ENCODE measurements around the gene ARFRP1. TPM values are rescaled to one million over a fixed set of nuclear protein-coding genes. Genes with fewer than 3 reads are reported as not detected.

ARFRP1 gene
- total RNA-seq, 1 experiment from 2014 or later = 42.7 TPM

DNA sequence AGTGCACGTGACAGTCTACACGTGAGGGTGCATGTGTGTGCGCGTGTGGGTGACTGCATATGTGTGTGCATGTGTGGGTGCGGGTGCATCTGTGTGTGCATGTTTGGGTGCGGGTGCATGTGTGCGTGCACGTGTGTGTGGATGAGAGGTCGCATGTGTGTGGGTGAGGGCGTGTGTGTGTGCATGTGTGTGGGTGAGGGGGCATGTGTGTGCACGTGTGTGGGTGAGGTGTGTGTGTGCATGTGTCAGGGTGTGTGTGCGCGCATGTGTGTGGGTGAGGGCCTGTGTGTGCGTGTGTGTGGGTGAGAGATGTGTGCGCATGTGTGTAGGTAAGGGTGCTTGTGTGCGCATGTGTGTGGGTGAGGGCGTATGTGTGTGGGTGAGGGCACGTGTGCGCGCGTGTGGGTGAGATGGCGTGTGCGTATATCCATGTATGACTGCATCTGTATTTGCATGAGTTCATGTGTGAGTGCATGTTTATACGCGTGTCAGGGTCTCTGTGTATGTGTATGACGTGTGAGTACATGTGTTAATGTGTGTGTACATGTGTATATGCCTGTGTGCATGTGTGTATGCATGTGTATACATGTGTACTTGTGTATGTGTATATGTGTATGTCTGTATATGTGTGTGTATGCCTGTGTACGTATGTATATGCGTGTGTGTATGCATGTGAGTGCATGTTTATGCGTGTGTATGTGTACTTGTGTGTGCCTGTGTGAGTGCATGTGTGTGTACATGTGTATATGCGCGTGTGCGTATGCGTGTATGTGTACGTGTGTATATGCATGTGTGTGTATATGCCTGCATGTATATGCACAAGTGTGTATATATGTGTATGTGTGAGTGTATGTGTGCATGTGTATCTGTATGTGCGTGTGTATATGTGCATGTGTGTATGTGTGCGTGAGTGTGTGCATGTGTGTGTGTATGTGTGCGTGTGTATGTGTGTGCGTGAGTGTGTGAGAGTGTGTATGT lies 24.6 kb upstream of the ARFRP1 start:
- H3K27ac Mint-ChIP-seq = no peak overlapping the region
- 100% methylated on average over 3 of the region's 38 CpGs for WGBS (ENCODE audit: extremely low coverage, insufficient read length, low lambda C conversion rate)

More for the DNA sequence above, 24.6 kb upstream of the ARFRP1 start:
- H3K27me3 ChIP-seq (ENCODE audit: insufficient read depth, low read length) = no peaks in the 10 kb centered on the region
- H2BK20ac ChIP-seq (ENCODE audit: low read depth, low read length, poor library complexity, severe bottlenecking) = no peak overlapping the region
- H2BK5ac ChIP-seq (ENCODE audit: insufficient read length, low read length) = no peak overlapping the region
- H3K23me2 ChIP-seq (ENCODE audit: insufficient read length, low read depth, low read length, poor library complexity, severe bottlenecking) = no peaks in the 10 kb centered on the region
- Mint-ChIP-seq H3K27me3 (ENCODE audit: low read depth) (no peaks in the 10 kb centered on the region; the same call in 1 of the 2 replicates), H3K36me3 (ENCODE audit: insufficient read depth in 1 of 3, low read depth in 3 of 3) (peaks cover 11 to 37% (median 14%) of the 10 kb centered on the region in 3 experiments; a peak in 6 of 7 replicates), H3K4me3 (no peak overlapping the region), H3K9me3 (no peaks in the 10 kb centered on the region), H3K4me1 (no peaks in the 10 kb centered on the region)
- H4K91ac ChIP-seq (ENCODE audit: insufficient read length, low read depth, low read length) = no peak overlapping the region
- H2BK12ac ChIP-seq (ENCODE audit: insufficient read length, low read depth, low read length) = no peak overlapping the region
- no peak overlapping the region for H3K18ac ChIP-seq (ENCODE audit: insufficient read length, low read depth, low read length)
- TF ChIP-seq, protein P1, sequence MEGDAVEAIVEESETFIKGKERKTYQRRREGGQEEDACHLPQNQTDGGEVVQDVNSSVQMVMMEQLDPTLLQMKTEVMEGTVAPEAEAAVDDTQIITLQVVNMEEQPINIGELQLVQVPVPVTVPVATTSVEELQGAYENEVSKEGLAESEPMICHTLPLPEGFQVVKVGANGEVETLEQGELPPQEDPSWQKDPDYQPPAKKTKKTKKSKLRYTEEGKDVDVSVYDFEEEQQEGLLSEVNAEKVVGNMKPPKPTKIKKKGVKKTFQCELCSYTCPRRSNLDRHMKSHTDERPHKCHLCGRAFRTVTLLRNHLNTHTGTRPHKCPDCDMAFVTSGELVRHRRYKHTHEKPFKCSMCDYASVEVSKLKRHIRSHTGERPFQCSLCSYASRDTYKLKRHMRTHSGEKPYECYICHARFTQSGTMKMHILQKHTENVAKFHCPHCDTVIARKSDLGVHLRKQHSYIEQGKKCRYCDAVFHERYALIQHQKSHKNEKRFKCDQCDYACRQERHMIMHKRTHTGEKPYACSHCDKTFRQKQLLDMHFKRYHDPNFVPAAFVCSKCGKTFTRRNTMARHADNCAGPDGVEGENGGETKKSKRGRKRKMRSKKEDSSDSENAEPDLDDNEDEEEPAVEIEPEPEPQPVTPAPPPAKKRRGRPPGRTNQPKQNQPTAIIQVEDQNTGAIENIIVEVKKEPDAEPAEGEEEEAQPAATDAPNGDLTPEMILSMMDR (conservative IDR thresholded peaks at IDR 0.05) = no peak
- H2BK15ac ChIP-seq (ENCODE audit: low read depth, low read length) = no peak overlapping the region
- no peak overlapping the region for H4K8ac ChIP-seq (replicated peaks; ENCODE audit: insufficient read length, low read depth, low read length)
- H2BK120ac ChIP-seq (ENCODE audit: low read depth, low read length, poor library complexity, severe bottlenecking) = no peak overlapping the region
- H3K23ac ChIP-seq (ENCODE audit: insufficient read length, low read depth, low read length) = no peak overlapping the region
- no peak overlapping the region for H3K14ac ChIP-seq (ENCODE audit: insufficient read depth, low read length)
- no peak overlapping the region for H2AFZ ChIP-seq (ENCODE audit: low read length)
- peaks cover 3% of the 10 kb centered on the region for H3K79me1 ChIP-seq (ENCODE audit: insufficient read depth, low read depth, low read length, poor library complexity, severe bottlenecking)
- H4K5ac ChIP-seq (ENCODE audit: insufficient read length, low read depth, low read length) = no peak overlapping the region
- H3K4me2 ChIP-seq (ENCODE audit: insufficient read depth, insufficient read length, low read length) = no peak overlapping the region
- H3K79me2 ChIP-seq (ENCODE audit: insufficient read depth, low read length) = no peaks in the 10 kb centered on the region
- no peak for DNase-seq
- H3K27ac ChIP-seq (ENCODE audit: insufficient read length, low read depth, low read length) = no peak overlapping the region
- H2AK5ac ChIP-seq (ENCODE audit: insufficient read length, low read length) = no peak overlapping the region
- no peak overlapping the region for H3K56ac ChIP-seq (ENCODE audit: insufficient read length, low read depth, low read length)
- H3K4ac ChIP-seq (ENCODE audit: low read depth, low read length) = no peak overlapping the region
- no peaks in the 10 kb centered on the region for H3K9me3 ChIP-seq (ENCODE audit: control insufficient read depth, low read depth, low read length)
- no peak overlapping the region for H3T11ph ChIP-seq (ENCODE audit: low read length)
- no peaks in the 10 kb centered on the region for H3K4me1 ChIP-seq (ENCODE audit: insufficient read depth, low read length)
- no peak overlapping the region for H3K9ac ChIP-seq (ENCODE audit: extremely low read depth, insufficient read length, low read length)
- no peaks in the 10 kb centered on the region for H4K20me1 ChIP-seq (ENCODE audit: control insufficient read depth, insufficient read depth, insufficient read length)
